Stomach (tissue), 4 donors: ENCODE measurements around the gene AP3D1.

ENCODE experiments used
- CTCF ChIP-seq, 7 experiments: fragments of 450-650 bp in 4 of 7; fragments of 200-600 bp in 3 of 7; sonication (generic) in 3 of 7; IDR thresholded peaks; one replicate each; pipeline ENCODE4 v1.5.1; 2016 to 2019; ENCODE audit warnings: antibody characterized with exemption in 7 of 7, control low read depth in 2 of 7, mild to moderate bottlenecking in 1 of 7
- POLR2AphosphoS5 ChIP-seq, 3 donors: sonication (generic); formaldehyde crosslinking; IDR thresholded peaks; one replicate each; pipeline ENCODE4 v1.6.1; 2016; ENCODE audit warnings: antibody characterized with exemption in 3 of 3

GRCh38 chr19:2180881-2181632, 29.7 kb upstream of the AP3D1 start:
- no peak for TF ChIP-seq CTCF (IDR thresholded peaks at IDR 0.05)
- no peak for TF ChIP-seq POLR2AphosphoS5 (IDR thresholded peaks at IDR 0.05)
